Fibroblast of the aortic adventitia (primary cell): Measurements from ENCODE around the gene HEMK1. TPM values are rescaled to one million over a fixed set of nuclear protein-coding genes. Genes with fewer than 3 reads are reported as not detected.

Source experiments
- DNase-seq: peaks from one replicate; pipeline ENCODE4 v3.0.0-alpha.2; 2010; ENCODE audit warnings: low read depth
- H3K4me3 ChIP-seq: 2 replicates; pipeline ENCODE4 v1.5.1; 2011; ENCODE audit warnings: low read depth, mild to moderate bottlenecking, control low read depth, low read length, moderate library complexity
- CTCF ChIP-seq: IDR thresholded peaks from 2 replicates; pipeline ENCODE4 v1.5.1; 2011; ENCODE audit warnings: mild to moderate bottlenecking, low read length, control low read depth, inconsistent platforms; ENCODE audit not compliant: insufficient read depth
- total RNA-seq: library from RNA; depleted of rRNA; stranded (reverse); fragments of >200 nt; gene quantifications from 2 replicates; pipeline ENCODE4 v1.2.3, GENCODE V29; 2012; ENCODE audit warnings: low replicate concordance

HEMK1 gene
- total RNA-seq, 1 donor: 14.4 TPM

DNA sequence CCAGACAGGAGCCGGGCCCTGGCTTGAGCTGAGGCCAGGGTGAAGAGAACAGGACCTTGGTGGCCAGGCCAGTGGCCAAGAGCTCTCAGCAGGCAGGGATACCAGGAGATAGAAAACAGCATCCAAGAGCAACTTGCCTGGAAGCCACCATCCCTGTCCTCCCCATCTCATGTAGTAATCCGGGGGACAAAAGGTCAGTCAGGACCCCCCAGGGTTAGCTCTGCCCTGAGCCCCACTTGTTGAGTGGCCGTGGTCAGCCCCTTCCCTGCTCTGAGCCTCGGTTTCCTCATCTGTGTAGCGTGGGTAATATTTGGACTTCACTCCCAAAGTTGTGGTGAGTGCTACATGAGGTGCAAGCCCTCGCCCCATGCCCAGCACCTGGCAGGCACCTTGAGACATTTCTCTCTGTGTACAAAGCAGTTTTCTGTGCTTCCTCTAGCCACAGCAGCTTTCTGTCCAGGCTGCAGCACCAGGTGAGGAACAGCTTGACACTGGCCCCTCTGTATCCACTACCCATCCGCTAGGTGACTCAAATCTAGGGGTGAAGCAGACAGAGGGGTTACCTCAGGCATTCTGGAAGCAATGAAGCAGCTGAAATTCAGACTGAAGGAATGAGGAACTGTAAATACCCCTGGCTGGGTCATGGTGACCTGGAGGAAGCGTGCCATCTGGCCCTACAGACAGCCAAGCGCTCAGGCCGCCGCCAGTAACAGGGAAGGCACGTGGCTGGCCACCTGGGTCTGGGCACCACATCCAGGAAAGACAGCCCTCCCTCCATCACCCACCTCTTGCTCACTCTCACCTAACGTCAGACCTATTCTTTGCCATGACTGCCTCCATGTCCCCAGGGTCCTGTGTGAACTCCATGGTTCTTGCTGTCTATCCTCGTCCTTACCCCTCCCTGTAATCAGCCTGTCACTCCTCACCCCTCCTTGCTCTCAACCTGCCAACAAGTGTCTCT is 35.6 kb downstream of the HEMK1 start:
- DNase-seq: no peak
- no peak for TF ChIP-seq CTCF
- H3K4me3 ChIP-seq: no peak overlapping the region

DNA sequence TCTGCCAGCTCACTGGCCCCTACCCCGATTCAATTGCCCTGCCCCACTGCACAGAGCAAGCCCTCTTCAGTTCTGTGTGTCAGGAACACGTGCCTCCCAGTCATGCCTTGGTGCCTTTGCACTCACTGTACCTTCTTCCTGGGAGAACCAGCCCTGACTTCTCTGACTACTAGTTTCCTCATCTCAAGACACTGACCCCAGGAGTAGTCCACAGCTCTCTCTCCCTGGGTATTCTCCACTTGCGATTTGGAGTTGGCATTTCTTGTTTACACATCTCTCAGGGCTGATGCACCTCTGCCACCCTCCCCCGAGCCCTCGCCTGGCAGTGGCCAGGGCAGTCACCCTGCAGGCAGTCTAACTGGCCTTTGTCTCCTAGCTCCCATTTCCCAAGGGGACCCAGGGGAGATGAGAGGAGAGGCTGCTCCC is 36.6 kb downstream of the HEMK1 start:
- no peak for DNase-seq
- no peak overlapping the region for H3K4me3 ChIP-seq
- TF ChIP-seq CTCF: no peak

DNA sequence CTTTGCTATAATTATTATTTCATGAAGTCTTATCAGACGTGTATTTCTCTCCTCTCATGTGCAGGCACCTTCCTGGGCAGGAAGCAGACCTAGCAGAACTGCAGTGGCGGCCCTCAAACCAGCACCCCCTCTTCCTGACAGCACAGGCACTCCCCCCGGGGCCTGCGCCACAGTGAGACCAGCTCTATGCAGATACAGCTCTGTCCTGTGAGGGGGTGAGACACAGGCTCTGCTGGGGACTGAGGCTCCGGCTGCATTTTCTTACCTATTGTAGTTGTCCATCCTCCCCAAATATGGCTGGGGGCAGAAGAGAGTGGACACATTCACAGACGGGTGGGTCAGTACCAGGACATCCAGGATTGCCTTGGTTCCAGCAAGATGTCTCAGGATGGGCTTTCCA is 37.3 kb downstream of the HEMK1 start:
- TF ChIP-seq CTCF: no peak
- no peak overlapping the region for H3K4me3 ChIP-seq
- DNase-seq: no peak

GRCh38 chr3:50607271-50608091 is 38.2 kb downstream of the HEMK1 start:
- DNase-seq: no peak
- H3K4me3 ChIP-seq: no peak overlapping the region
- no peak for TF ChIP-seq CTCF

- no peak for TF ChIP-seq CTCF
- no peak overlapping the region for H3K4me3 ChIP-seq
- DNase-seq: no peak
Observed at GRCh38 chr3:50608278-50608677, 39.0 kb downstream of the HEMK1 start.

- no peak for TF ChIP-seq CTCF
- no peak for DNase-seq
- H3K4me3 ChIP-seq: no peak overlapping the region
Observed at GRCh38 chr3:50609071-50609762, 39.9 kb downstream of the HEMK1 start.
